WTC11 (cell line): Measurements from ENCODE around the gene BFSP2.

Experiments
- CREB1 ChIP-seq: sonication (generic); formaldehyde crosslinking; IDR thresholded peaks from 2 replicates; pipeline ENCODE4 v1.8.0; 2023; ENCODE audit warnings: mild to moderate bottlenecking, missing genetic modification reagents
- E2F4 ChIP-seq: sonication (generic); formaldehyde crosslinking; IDR thresholded peaks from 2 replicates; pipeline ENCODE4 v1.8.1; 2022; ENCODE audit warnings: low read depth, mild to moderate bottlenecking, moderate library complexity, missing genetic modification reagents, borderline replicate concordance
- E2F5 ChIP-seq: sonication (generic); formaldehyde crosslinking; IDR thresholded peaks from 2 replicates; pipeline ENCODE4 v1.8.1; 2022; ENCODE audit warnings: mild to moderate bottlenecking, moderate library complexity, missing genetic modification reagents
- FOXJ3 ChIP-seq: sonication (generic); formaldehyde crosslinking; IDR thresholded peaks from 2 replicates; pipeline ENCODE4 v1.9.0; 2021; ENCODE audit warnings: missing genetic modification reagents, mild to moderate bottlenecking, borderline replicate concordance
- FOXP4 ChIP-seq: sonication (generic); formaldehyde crosslinking; IDR thresholded peaks from 2 replicates; pipeline ENCODE4 v1.8.0; 2022; ENCODE audit warnings: mild to moderate bottlenecking, missing genetic modification reagents
- PREB ChIP-seq: sonication (generic); formaldehyde crosslinking; IDR thresholded peaks from 2 replicates; pipeline ENCODE4 v1.8.1; 2022; ENCODE audit warnings: mild to moderate bottlenecking, missing genetic modification reagents, moderate library complexity, borderline replicate concordance
- SMAD3 ChIP-seq: sonication (generic); formaldehyde crosslinking; IDR thresholded peaks from 2 replicates; pipeline ENCODE4 v1.8.0; 2022; ENCODE audit warnings: missing genetic modification reagents, mild to moderate bottlenecking, borderline replicate concordance
- TCF7 ChIP-seq: sonication (generic); formaldehyde crosslinking; IDR thresholded peaks from 2 replicates; pipeline ENCODE4 v1.8.0; 2022; ENCODE audit warnings: mild to moderate bottlenecking, low read depth, missing genetic modification reagents, moderate library complexity
- TEAD4 ChIP-seq: sonication (generic); formaldehyde crosslinking; IDR thresholded peaks from 2 replicates; pipeline ENCODE4 v1.8.0; 2022; ENCODE audit warnings: mild to moderate bottlenecking, missing genetic modification reagents
- ZBTB43 ChIP-seq: sonication (generic); formaldehyde crosslinking; IDR thresholded peaks from 2 replicates; pipeline ENCODE4 v1.8.1; 2023; ENCODE audit warnings: mild to moderate bottlenecking, missing genetic modification reagents
- ZSCAN18 ChIP-seq: fragments of 250-450 bp; sonication (Bioruptor Pico); IDR thresholded peaks from 2 replicates; pipeline ENCODE4 v2.1.2; 2022; ENCODE audit warnings: mild to moderate bottlenecking, moderate library complexity
- TF ChIP-seq, protein P1 (sequence below): fragments of 200-600 bp; IDR thresholded peaks from 2 replicates; pipeline ENCODE4 v1.8.0; 2022; ENCODE audit warnings: antibody characterized with exemption
- TF ChIP-seq, protein P2 (sequence below): sonication (generic); formaldehyde crosslinking; IDR thresholded peaks from 2 replicates; pipeline ENCODE4 v1.8.0; 2023; ENCODE audit warnings: missing genetic modification reagents, mild to moderate bottlenecking, borderline replicate concordance
- TF ChIP-seq, protein P3 (sequence below): sonication (generic); formaldehyde crosslinking; IDR thresholded peaks from 2 replicates; pipeline ENCODE4 v1.8.1; 2022; ENCODE audit warnings: low read depth, missing genetic modification reagents, borderline replicate concordance

- no peak for TF ChIP-seq SMAD3 (CRISPR knock-in tag)
- no peak for TF ChIP-seq TCF7 (CRISPR knock-in tag)
- TF ChIP-seq, protein P1, sequence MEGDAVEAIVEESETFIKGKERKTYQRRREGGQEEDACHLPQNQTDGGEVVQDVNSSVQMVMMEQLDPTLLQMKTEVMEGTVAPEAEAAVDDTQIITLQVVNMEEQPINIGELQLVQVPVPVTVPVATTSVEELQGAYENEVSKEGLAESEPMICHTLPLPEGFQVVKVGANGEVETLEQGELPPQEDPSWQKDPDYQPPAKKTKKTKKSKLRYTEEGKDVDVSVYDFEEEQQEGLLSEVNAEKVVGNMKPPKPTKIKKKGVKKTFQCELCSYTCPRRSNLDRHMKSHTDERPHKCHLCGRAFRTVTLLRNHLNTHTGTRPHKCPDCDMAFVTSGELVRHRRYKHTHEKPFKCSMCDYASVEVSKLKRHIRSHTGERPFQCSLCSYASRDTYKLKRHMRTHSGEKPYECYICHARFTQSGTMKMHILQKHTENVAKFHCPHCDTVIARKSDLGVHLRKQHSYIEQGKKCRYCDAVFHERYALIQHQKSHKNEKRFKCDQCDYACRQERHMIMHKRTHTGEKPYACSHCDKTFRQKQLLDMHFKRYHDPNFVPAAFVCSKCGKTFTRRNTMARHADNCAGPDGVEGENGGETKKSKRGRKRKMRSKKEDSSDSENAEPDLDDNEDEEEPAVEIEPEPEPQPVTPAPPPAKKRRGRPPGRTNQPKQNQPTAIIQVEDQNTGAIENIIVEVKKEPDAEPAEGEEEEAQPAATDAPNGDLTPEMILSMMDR: no peak
- TF ChIP-seq, protein P2, sequence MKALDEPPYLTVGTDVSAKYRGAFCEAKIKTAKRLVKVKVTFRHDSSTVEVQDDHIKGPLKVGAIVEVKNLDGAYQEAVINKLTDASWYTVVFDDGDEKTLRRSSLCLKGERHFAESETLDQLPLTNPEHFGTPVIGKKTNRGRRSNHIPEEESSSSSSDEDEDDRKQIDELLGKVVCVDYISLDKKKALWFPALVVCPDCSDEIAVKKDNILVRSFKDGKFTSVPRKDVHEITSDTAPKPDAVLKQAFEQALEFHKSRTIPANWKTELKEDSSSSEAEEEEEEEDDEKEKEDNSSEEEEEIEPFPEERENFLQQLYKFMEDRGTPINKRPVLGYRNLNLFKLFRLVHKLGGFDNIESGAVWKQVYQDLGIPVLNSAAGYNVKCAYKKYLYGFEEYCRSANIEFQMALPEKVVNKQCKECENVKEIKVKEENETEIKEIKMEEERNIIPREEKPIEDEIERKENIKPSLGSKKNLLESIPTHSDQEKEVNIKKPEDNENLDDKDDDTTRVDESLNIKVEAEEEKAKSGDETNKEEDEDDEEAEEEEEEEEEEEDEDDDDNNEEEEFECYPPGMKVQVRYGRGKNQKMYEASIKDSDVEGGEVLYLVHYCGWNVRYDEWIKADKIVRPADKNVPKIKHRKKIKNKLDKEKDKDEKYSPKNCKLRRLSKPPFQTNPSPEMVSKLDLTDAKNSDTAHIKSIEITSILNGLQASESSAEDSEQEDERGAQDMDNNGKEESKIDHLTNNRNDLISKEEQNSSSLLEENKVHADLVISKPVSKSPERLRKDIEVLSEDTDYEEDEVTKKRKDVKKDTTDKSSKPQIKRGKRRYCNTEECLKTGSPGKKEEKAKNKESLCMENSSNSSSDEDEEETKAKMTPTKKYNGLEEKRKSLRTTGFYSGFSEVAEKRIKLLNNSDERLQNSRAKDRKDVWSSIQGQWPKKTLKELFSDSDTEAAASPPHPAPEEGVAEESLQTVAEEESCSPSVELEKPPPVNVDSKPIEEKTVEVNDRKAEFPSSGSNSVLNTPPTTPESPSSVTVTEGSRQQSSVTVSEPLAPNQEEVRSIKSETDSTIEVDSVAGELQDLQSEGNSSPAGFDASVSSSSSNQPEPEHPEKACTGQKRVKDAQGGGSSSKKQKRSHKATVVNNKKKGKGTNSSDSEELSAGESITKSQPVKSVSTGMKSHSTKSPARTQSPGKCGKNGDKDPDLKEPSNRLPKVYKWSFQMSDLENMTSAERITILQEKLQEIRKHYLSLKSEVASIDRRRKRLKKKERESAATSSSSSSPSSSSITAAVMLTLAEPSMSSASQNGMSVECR (CRISPR knock-in tag): no peak
- no peak for TF ChIP-seq CREB1 (CRISPR knock-in tag)
- no peak for TF ChIP-seq ZSCAN18 (CRISPR knock-in tag)
- TF ChIP-seq TEAD4 (CRISPR knock-in tag): no peak
- no peak for TF ChIP-seq E2F5
- TF ChIP-seq FOXP4 (CRISPR knock-in tag): no peak
- TF ChIP-seq, protein P3, sequence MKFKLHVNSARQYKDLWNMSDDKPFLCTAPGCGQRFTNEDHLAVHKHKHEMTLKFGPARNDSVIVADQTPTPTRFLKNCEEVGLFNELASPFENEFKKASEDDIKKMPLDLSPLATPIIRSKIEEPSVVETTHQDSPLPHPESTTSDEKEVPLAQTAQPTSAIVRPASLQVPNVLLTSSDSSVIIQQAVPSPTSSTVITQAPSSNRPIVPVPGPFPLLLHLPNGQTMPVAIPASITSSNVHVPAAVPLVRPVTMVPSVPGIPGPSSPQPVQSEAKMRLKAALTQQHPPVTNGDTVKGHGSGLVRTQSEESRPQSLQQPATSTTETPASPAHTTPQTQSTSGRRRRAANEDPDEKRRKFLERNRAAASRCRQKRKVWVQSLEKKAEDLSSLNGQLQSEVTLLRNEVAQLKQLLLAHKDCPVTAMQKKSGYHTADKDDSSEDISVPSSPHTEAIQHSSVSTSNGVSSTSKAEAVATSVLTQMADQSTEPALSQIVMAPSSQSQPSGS (CRISPR knock-in tag): no peak
- no peak for TF ChIP-seq FOXJ3 (CRISPR knock-in tag)
- no peak for TF ChIP-seq PREB (CRISPR knock-in tag)
- no peak for TF ChIP-seq E2F4 (CRISPR knock-in tag)
- no peak for TF ChIP-seq ZBTB43 (CRISPR knock-in tag)
These were observed 18.5 kb downstream of the BFSP2 start for GRCh38 chr3:133418361-133418760.
